Measurements from ENCODE around the gene RREB1.

The RREB1 gene

DNA sequence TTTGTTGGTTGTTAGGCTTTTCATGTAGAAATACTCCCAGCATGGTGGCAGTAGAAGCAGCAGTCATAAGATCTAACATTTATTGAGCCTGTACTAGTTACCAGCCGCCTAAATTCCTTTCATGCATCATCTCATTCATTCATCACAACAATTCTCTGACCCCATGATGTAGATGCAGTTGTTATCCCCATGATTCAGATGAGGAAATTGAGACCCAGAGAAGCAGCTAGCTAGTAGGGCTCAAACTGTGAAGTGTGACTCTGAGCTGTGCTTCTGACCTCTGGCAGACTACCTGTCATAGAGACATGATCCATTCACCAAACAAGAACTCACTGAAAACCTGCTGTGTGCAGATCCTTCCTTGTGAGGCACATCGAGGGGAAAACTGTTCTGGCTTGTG is 16.9 kb downstream of the RREB1 start:
- no peak for DNase-seq (ENCODE audit: low spot score)
- Mint-ChIP-seq H3K27me3 (ENCODE audit: low read depth) (no peaks in the 10 kb centered on the region), H3K9me3 (no peaks in the 10 kb centered on the region), H3K4me1 (ENCODE audit: low read depth) (peaks cover 50% of the 10 kb centered on the region), H3K27ac (no peak overlapping the region), H3K4me3 (no peak overlapping the region), H3K36me3 (ENCODE audit: low read depth) (peaks cover 36% of the 10 kb centered on the region)

GRCh38 chr6:7125290-7125689 is 17.5 kb downstream of the RREB1 start:
- H3K36me3 Mint-ChIP-seq (ENCODE audit: low read depth) = peaks cover 34% of the 10 kb centered on the region
- no peak for DNase-seq (ENCODE audit: low spot score)
- no peaks in the 10 kb centered on the region for H3K27me3 Mint-ChIP-seq (ENCODE audit: low read depth)
- H3K4me1 Mint-ChIP-seq (ENCODE audit: low read depth) = peaks cover 55% of the 10 kb centered on the region
- H3K9me3 Mint-ChIP-seq = no peaks in the 10 kb centered on the region
- no peak overlapping the region for H3K27ac Mint-ChIP-seq
- no peak overlapping the region for H3K4me3 Mint-ChIP-seq

- DNase-seq (ENCODE audit: low spot score) = no peak
- Mint-ChIP-seq H3K4me1 (ENCODE audit: low read depth) (peaks cover 62% of the 10 kb centered on the region), H3K36me3 (ENCODE audit: low read depth) (peaks cover 37% of the 10 kb centered on the region), H3K27me3 (ENCODE audit: low read depth) (no peaks in the 10 kb centered on the region), H3K27ac (peak overlapping the region; percentile 29), H3K4me3 (no peak overlapping the region), H3K9me3 (no peaks in the 10 kb centered on the region)
Measured at GRCh38 chr6:7126754-7127153, 19.0 kb downstream of the RREB1 start.

DNA sequence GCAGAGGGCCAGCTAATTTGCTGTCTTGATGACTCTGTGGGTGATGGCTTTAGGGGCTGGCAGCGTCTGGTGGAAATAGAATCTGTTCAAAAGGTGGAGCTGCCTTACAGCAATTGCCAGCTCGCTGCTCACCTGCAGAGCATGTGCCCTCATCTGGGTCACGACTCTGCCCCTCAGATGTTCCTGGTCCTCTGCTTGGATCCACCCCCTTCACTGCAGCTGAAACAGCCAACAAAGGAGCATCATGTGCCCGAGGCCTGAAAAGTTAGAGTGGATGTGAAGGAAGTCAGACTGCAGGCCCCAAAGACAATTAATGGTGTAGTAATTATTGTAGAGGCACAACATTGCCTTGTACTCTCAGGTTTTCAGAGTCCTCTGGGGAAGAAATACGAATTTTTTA is 19.9 kb downstream of the RREB1 start:
- Mint-ChIP-seq H3K36me3 (ENCODE audit: low read depth) (peaks cover 37% of the 10 kb centered on the region), H3K27me3 (ENCODE audit: low read depth) (no peaks in the 10 kb centered on the region), H3K4me1 (ENCODE audit: low read depth) (peaks cover 65% of the 10 kb centered on the region), H3K4me3 (peak overlapping the region; percentile 67), H3K9me3 (no peaks in the 10 kb centered on the region), H3K27ac (peak overlapping the region; percentile 83)
- DNase-seq (ENCODE audit: low spot score) = no peak

- Mint-ChIP-seq H3K27me3 (ENCODE audit: low read depth) (no peaks in the 10 kb centered on the region), H3K27ac (peak overlapping the region; percentile 73), H3K9me3 (no peaks in the 10 kb centered on the region), H3K4me1 (ENCODE audit: low read depth) (peaks cover 70% of the 10 kb centered on the region), H3K4me3 (peak overlapping the region; percentile 54), H3K36me3 (ENCODE audit: low read depth) (peaks cover 37% of the 10 kb centered on the region)
- no peak for DNase-seq (ENCODE audit: low spot score)
Measured at GRCh38 chr6:7129360-7129759, 21.6 kb downstream of the RREB1 start.

- DNase-seq (ENCODE audit: low spot score) = peak; percentile 62
- Mint-ChIP-seq H3K4me3 (peak overlapping the region; percentile 54), H3K9me3 (no peaks in the 10 kb centered on the region)
Measured at GRCh38 chr6:7129784-7130569, 22.2 kb downstream of the RREB1 start.

DNA sequence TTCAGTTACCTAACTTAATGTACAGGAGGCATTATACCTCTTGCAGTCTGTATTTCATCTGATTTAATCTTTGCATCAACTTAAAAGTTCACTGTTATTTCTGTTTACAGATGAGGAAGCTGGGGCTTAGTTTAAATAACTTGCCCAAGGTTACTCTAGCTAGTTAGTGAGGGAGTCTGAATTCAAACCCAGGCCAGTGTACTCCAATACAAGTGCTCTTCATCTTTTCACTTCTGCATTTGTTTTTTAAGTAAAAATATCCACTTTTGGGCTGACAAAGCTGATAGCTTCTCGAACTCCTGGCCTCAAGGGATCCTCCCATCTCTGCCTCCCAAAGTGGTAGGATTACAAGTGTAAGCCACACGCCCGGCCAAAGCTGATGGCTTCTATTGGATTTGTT is 23.6 kb downstream of the RREB1 start:
- Mint-ChIP-seq H3K9me3 (no peaks in the 10 kb centered on the region), H3K36me3 (ENCODE audit: low read depth) (peaks cover 27% of the 10 kb centered on the region), H3K4me1 (ENCODE audit: low read depth) (peaks cover 75% of the 10 kb centered on the region), H3K27ac (no peak overlapping the region), H3K27me3 (ENCODE audit: low read depth) (no peaks in the 10 kb centered on the region), H3K4me3 (no peak overlapping the region)
- DNase-seq (ENCODE audit: low spot score) = no peak

More at GRCh38 chr6:7129784-7130569, 22.2 kb downstream of the RREB1 start:
- no peaks in the 10 kb centered on the region for H3K27me3 Mint-ChIP-seq (ENCODE audit: low read depth)
- peak overlapping the region; percentile 78 for H3K27ac Mint-ChIP-seq
- peaks cover 33% of the 10 kb centered on the region for H3K36me3 Mint-ChIP-seq (ENCODE audit: low read depth)
- peaks cover 68% of the 10 kb centered on the region for H3K4me1 Mint-ChIP-seq (ENCODE audit: low read depth)

DNA sequence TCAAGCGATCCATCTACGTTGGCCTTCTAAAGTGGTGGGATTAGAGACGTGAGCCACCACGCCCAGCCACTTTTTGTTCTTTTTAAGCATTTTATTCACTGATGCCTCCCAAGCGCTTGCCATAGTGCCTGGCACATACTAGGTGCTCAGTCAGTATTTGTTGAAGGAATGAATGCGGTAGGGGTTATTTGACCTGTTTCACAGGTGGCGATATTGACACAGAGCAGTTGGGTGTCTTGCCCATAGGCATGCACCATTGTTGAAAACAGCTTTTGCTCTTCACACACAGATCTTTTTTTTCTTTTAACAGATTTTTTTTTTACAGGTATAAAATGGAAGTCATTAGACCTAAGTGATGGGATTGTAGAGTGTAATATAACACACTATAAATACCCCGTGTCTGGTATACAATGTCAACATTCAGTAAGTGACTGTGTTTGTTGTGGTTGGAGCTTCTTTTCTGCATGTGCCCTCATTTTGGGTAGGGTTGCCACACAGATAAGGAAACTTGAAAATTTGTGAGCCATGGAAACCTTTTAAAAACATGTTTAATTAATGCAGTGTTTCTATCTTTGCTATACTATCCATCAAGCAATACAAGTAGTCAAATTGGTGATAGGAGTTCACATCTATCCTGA is 24.8 kb downstream of the RREB1 start:
- no peak for DNase-seq (ENCODE audit: low spot score)
- H3K27me3 Mint-ChIP-seq (ENCODE audit: low read depth) = no peaks in the 10 kb centered on the region

DNA sequence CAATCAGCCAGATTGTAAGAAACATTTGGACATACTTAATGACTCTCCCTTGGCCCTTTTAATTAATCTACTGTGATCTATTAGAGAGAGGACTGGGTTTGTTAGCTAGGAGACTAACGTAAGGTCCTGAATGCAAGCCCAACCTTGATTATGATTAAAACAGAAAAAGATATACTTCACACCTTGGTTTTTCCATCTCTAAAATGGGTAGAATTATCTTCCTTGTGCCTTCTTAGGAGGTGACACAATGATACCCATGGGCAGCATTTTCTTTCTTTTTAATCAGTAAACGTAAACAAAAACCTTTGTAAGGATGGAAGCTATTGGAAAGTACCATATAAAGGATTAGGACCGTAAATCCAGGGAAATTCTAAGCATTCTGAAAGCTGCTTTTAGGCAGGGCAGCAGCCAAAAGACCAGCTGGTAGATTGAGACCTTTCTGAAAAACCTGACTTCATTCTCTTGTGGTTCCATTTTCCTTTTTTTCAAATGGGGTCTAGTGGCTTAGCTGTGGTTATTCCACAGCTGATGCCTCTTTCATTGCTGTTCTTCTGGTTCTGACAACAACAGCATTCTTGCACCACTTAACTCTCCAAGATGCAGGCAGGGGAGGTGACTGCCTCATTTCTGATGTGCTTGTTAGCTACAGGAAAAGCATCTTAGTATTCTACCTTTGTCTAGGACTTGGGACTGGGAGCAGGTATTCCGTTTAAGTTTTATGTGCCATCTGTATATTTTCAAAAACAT is 27.4 kb downstream of the RREB1 start:
- peaks cover 72% of the 10 kb centered on the region for H3K4me1 Mint-ChIP-seq (ENCODE audit: low read depth)
- DNase-seq (ENCODE audit: low spot score) = no peak
- H3K9me3 Mint-ChIP-seq = no peaks in the 10 kb centered on the region
- H3K27ac Mint-ChIP-seq = peak overlapping the region; percentile 11
- H3K27me3 Mint-ChIP-seq (ENCODE audit: low read depth) = no peaks in the 10 kb centered on the region
- peaks cover 15% of the 10 kb centered on the region for H3K36me3 Mint-ChIP-seq (ENCODE audit: low read depth)
- H3K4me3 Mint-ChIP-seq = no peak overlapping the region

More for the DNA sequence above, 24.8 kb downstream of the RREB1 start:
- H3K36me3 Mint-ChIP-seq (ENCODE audit: low read depth) = peaks cover 26% of the 10 kb centered on the region
- no peak overlapping the region for H3K4me3 Mint-ChIP-seq
- peaks cover 78% of the 10 kb centered on the region for H3K4me1 Mint-ChIP-seq (ENCODE audit: low read depth)
- no peak overlapping the region for H3K27ac Mint-ChIP-seq
- H3K9me3 Mint-ChIP-seq = no peaks in the 10 kb centered on the region

DNA sequence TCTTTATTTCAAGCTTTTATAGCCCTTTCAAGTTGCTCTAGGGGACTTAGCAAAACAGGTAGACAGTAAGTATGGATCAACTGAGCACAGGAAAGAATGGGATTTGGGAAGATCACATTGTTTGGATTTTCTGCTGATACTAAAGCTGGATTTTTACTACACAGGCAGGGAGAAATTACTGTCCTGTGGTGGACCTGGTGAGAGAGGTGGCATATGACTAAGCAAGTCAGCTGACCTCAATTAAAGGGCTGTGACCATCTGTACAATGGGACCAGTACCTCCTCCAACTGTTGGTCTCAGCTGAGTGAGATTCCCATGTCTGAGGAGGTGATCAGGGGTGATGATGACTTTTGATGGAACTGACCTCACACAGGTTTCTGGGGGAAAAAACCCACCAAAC is 28.0 kb downstream of the RREB1 start:
- peaks cover 72% of the 10 kb centered on the region for H3K4me1 Mint-ChIP-seq (ENCODE audit: low read depth)
- peaks cover 15% of the 10 kb centered on the region for H3K36me3 Mint-ChIP-seq (ENCODE audit: low read depth)
- no peak for DNase-seq (ENCODE audit: low spot score)
- no peak overlapping the region for H3K4me3 Mint-ChIP-seq
- H3K9me3 Mint-ChIP-seq = no peaks in the 10 kb centered on the region
- H3K27me3 Mint-ChIP-seq (ENCODE audit: low read depth) = no peaks in the 10 kb centered on the region
- peak overlapping the region; percentile 11 for H3K27ac Mint-ChIP-seq

DNA sequence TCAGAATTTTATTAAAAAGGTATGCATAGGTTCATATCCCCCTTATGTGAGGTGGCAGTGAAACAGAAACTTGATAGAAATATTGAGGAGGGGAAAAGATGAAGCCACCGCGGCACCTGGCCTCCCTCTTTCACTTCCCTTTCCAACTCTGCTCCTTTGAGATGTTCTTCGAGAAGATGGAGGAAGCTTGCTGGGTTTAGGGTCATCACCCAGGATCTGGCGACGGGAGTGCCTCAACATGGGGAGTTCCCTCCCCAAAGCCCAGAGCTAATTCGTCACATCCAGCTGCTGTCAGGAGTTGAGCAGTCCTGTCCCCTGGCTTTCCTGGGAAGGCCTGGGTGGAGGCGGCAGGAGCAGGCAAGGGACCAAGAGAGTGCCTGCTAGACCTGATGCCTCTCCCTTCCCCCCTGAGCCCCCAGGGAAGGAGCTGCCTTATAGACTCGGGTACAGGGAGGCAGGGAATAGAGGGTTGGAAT is 29.1 kb downstream of the RREB1 start:
- peak overlapping the region; percentile 87 for H3K4me3 Mint-ChIP-seq
- peaks cover 69% of the 10 kb centered on the region for H3K4me1 Mint-ChIP-seq (ENCODE audit: low read depth)
- peak overlapping the region; percentile 96 for H3K27ac Mint-ChIP-seq
- peaks cover 11% of the 10 kb centered on the region for H3K36me3 Mint-ChIP-seq (ENCODE audit: low read depth)
- H3K9me3 Mint-ChIP-seq = no peaks in the 10 kb centered on the region
- DNase-seq (ENCODE audit: low spot score) = no peak
- no peaks in the 10 kb centered on the region for H3K27me3 Mint-ChIP-seq (ENCODE audit: low read depth)

GRCh38 chr6:7137335-7138045 is 29.7 kb downstream of the RREB1 start:
- Mint-ChIP-seq H3K36me3 (ENCODE audit: low read depth) (peaks cover 8% of the 10 kb centered on the region), H3K27me3 (ENCODE audit: low read depth) (no peaks in the 10 kb centered on the region), H3K4me1 (ENCODE audit: low read depth) (peaks cover 67% of the 10 kb centered on the region), H3K4me3 (peak overlapping the region; percentile 87), H3K27ac (peak overlapping the region; percentile 96), H3K9me3 (no peaks in the 10 kb centered on the region)
- peak; percentile 68 for DNase-seq (ENCODE audit: low spot score)

DNA sequence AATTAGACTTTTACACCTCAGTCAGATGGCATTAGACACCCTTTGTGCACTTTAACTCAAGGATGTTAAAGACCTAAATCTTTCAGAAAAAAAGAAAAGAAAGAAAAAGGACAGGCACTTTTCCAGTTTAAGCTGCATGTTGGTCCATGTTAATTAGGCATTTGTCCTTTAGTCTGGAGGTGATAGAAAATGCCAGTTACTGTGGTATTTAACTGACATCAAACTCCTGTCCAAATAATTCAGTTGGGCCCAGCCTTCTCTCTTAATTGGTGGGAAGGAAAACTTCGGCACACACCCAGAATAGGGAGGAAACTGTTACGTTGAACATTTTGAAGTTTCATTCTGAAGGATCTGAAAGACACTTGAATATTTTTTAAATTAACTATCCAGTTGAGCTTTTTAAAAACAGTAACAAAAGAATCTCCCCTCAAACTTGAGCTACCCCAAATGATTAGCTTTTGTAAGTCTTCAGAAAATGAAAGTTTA is 30.3 kb downstream of the RREB1 start:
- Mint-ChIP-seq H3K36me3 (ENCODE audit: low read depth) (peaks cover 5% of the 10 kb centered on the region), H3K9me3 (no peaks in the 10 kb centered on the region), H3K4me1 (ENCODE audit: low read depth) (peaks cover 66% of the 10 kb centered on the region), H3K27me3 (ENCODE audit: low read depth) (no peaks in the 10 kb centered on the region), H3K27ac (peak overlapping the region; percentile 96), H3K4me3 (peak overlapping the region; percentile 87)
- DNase-seq (ENCODE audit: low spot score) = no peak
